CD4-positive, CD25-positive, alpha-beta regulatory T cell (primary cell): ENCODE data around the gene SLC5A1. TPM values are rescaled to one million over a fixed set of nuclear protein-coding genes. Genes with fewer than 3 reads are reported as not detected.

ENCODE experiments used
- ATAC-seq, 2 donors: fragments of 150-1000 bp; cut with Tn5 transposase; one replicate each; pipeline ENCODE4 v1.10.0; 2021; ENCODE audit warnings: low read depth in 2 of 2, moderate number of reproducible peaks in 2 of 2, moderate library complexity in 1 of 2
- DNase-seq, 3 donors: peaks; one replicate each; pipeline versions ENCODE4 v3.0.0 to v3.0.0-alpha.2; 2012 to 2022; ENCODE audit warnings: mixed read lengths in 1 of 3
- H3K27ac ChIP-seq: one replicate; pipeline ENCODE4 v1.7.0; 2013; ENCODE audit warnings: mild to moderate bottlenecking, low read length; ENCODE audit not compliant: insufficient read depth, poor library complexity, severe bottlenecking
- H3K27me3 ChIP-seq: one replicate; pipeline ENCODE4 v1.7.0; 2013; ENCODE audit warnings: low read length; ENCODE audit not compliant: control insufficient read depth, insufficient read depth
- H3K36me3 ChIP-seq: one replicate; pipeline ENCODE4 v1.7.0; 2013; ENCODE audit warnings: mild to moderate bottlenecking, low read length, moderate library complexity; ENCODE audit not compliant: control insufficient read depth, insufficient read depth
- H3K4me1 ChIP-seq: 2 replicates; pipeline ENCODE4 v1.7.0; 2013; ENCODE audit warnings: mild to moderate bottlenecking, low read length; ENCODE audit not compliant: insufficient read depth, control insufficient read depth, poor library complexity, severe bottlenecking
- H3K4me3 ChIP-seq: one replicate; pipeline ENCODE4 v1.7.0; 2013; ENCODE audit warnings: low read depth, mild to moderate bottlenecking, low read length, moderate library complexity
- H3K9me3 ChIP-seq, 2 experiments: 1 replicate in 1 of 2; 2 replicates in 1 of 2; pipeline ENCODE4 v1.7.0; 2013; ENCODE audit warnings: low read length in 2 of 2, mild to moderate bottlenecking in 1 of 2, moderate library complexity in 1 of 2; ENCODE audit not compliant: control insufficient read depth in 2 of 2
- H3K27ac Mint-ChIP-seq, 3 donors: one replicate each; pipeline ENCODE4 v1.8.0; 2020 to 2022; ENCODE audit warnings: mild to moderate bottlenecking in 3 of 3, mixed read lengths in 3 of 3, moderate library complexity in 2 of 3
- H3K27me3 Mint-ChIP-seq: one replicate; pipeline ENCODE4 v1.8.0; 2022; ENCODE audit warnings: mild to moderate bottlenecking, mixed read lengths
- H3K36me3 Mint-ChIP-seq: one replicate; pipeline ENCODE4 v1.8.0; 2020; ENCODE audit warnings: mixed read lengths
- H3K4me1 Mint-ChIP-seq, 4 donors: one replicate each; pipeline ENCODE4 v1.8.0; 2020 to 2022; ENCODE audit warnings: mixed read lengths in 4 of 4, mild to moderate bottlenecking in 1 of 4
- H3K4me3 Mint-ChIP-seq, 4 donors: one replicate each; pipeline ENCODE4 v1.8.0; 2020 to 2022; ENCODE audit warnings: mild to moderate bottlenecking in 4 of 4, mixed read lengths in 4 of 4, moderate library complexity in 3 of 4
- H3K9me3 Mint-ChIP-seq, 7 donors: one replicate each; pipeline ENCODE4 v1.8.0; 2020 to 2022; ENCODE audit warnings: mixed read lengths in 7 of 7, mild to moderate bottlenecking in 3 of 7, moderate library complexity in 2 of 7
- polyA plus RNA-seq, 4 donors: library from polyadenylated mRNA; unstranded; fragments of 300-500 nt; fragmentation: Illumina TruSeq; gene quantifications; one replicate each; pipeline ENCODE4 v1.2.3, GENCODE V29; 2021
- total RNA-seq: library from RNA; stranded (reverse); gene quantifications from one replicate; pipeline ENCODE4 v1.2.3, GENCODE V29; 2022

The SLC5A1 gene
- not detected for total RNA-seq
- not detected for polyA plus RNA-seq

GRCh38 chr22:32042924-32043323 is at the start of gene SLC5A1:
TSS of gene SLC5A1 (plus strand) at chr22:32043261. CDS start at chr22:32043282, 21 bp downstream.
- Mint-ChIP-seq H3K4me1 (no peaks in the 10 kb centered on the region), H3K9me3 (peaks cover 0 to 3% (median 0%) of the 10 kb centered on the region in 7 donors), H3K36me3 (no peaks in the 10 kb centered on the region), H3K27ac (no peak within 1 kb of the TSS), H3K4me3 (no peak within 1 kb of the TSS), H3K27me3 (peaks cover 41% of the 10 kb centered on the region)
- DNase-seq (no peak), ATAC-seq (no peak)
- Histone ChIP-seq H3K27ac (no peak within 1 kb of the TSS), H3K9me3 (no peaks in the 10 kb centered on the region), H3K36me3 (no peaks in the 10 kb centered on the region), H3K4me1 (no peaks in the 10 kb centered on the region), H3K4me3 (no peak within 1 kb of the TSS), H3K27me3 (peaks cover 4% of the 10 kb centered on the region)

- DNase-seq = no peak
- no peaks in the 10 kb centered on the region for H3K9me3 ChIP-seq
- no peaks in the 10 kb centered on the region for H3K36me3 Mint-ChIP-seq
- H3K27me3 ChIP-seq = peaks cover 5% of the 10 kb centered on the region
- no peaks in the 10 kb centered on the region for H3K36me3 ChIP-seq
- ATAC-seq = no peak
- H3K27ac ChIP-seq = no peak overlapping the region
- H3K4me1 ChIP-seq = no peaks in the 10 kb centered on the region
- H3K4me1 Mint-ChIP-seq = no peaks in the 10 kb centered on the region
- H3K27me3 Mint-ChIP-seq = peaks cover 39% of the 10 kb centered on the region
- no peak overlapping the region for H3K27ac Mint-ChIP-seq
- H3K4me3 Mint-ChIP-seq = no peak overlapping the region
- peaks cover 0 to 2% (median 0%) of the 10 kb centered on the region in 7 donors for H3K9me3 Mint-ChIP-seq
- no peak overlapping the region for H3K4me3 ChIP-seq
Measured at GRCh38 chr22:31995046-31995445, 48.0 kb upstream of the SLC5A1 start.

GRCh38 chr22:31995807-31996206 is 47.3 kb upstream of the SLC5A1 start:
- no peaks in the 10 kb centered on the region for H3K4me1 ChIP-seq
- no peak overlapping the region for H3K27ac ChIP-seq
- Mint-ChIP-seq H3K36me3 (no peaks in the 10 kb centered on the region), H3K27me3 (peaks cover 37% of the 10 kb centered on the region), H3K4me1 (no peaks in the 10 kb centered on the region), H3K27ac (no peak overlapping the region), H3K4me3 (no peak overlapping the region), H3K9me3 (peaks cover 0 to 2% (median 0%) of the 10 kb centered on the region in 7 donors)
- peaks cover 1% of the 10 kb centered on the region for H3K27me3 ChIP-seq
- no peak overlapping the region for H3K4me3 ChIP-seq
- no peaks in the 10 kb centered on the region for H3K36me3 ChIP-seq
- DNase-seq (no peak), ATAC-seq (no peak)
- no peaks in the 10 kb centered on the region for H3K9me3 ChIP-seq

GRCh38 chr22:31998784-31999385 is 44.2 kb upstream of the SLC5A1 start:
- H3K36me3 Mint-ChIP-seq = no peaks in the 10 kb centered on the region
- H3K27ac Mint-ChIP-seq = no peak overlapping the region
- H3K27me3 ChIP-seq = peaks cover 1% of the 10 kb centered on the region
- H3K4me3 Mint-ChIP-seq = no peak overlapping the region
- H3K36me3 ChIP-seq = no peaks in the 10 kb centered on the region
- DNase-seq (no peak), ATAC-seq (no peak)
- no peaks in the 10 kb centered on the region for H3K9me3 ChIP-seq
- peaks cover 0 to 2% (median 0%) of the 10 kb centered on the region in 7 donors for H3K9me3 Mint-ChIP-seq
- no peak overlapping the region for H3K27ac ChIP-seq
- H3K4me3 ChIP-seq = no peak overlapping the region
- no peaks in the 10 kb centered on the region for H3K4me1 ChIP-seq
- H3K27me3 Mint-ChIP-seq = peaks cover 38% of the 10 kb centered on the region
- H3K4me1 Mint-ChIP-seq = no peaks in the 10 kb centered on the region

GRCh38 chr22:32000181-32000580 is 42.9 kb upstream of the SLC5A1 start:
- no peak for DNase-seq

GRCh38 chr22:32005453-32005852 is 37.6 kb upstream of the SLC5A1 start:
- Mint-ChIP-seq H3K27ac (no peak overlapping the region), H3K27me3 (peaks cover 25% of the 10 kb centered on the region), H3K4me1 (no peaks in the 10 kb centered on the region), H3K9me3 (peaks cover 0 to 5% (median 0%) of the 10 kb centered on the region in 7 donors), H3K36me3 (no peaks in the 10 kb centered on the region), H3K4me3 (no peak overlapping the region)
- H3K4me1 ChIP-seq = no peaks in the 10 kb centered on the region
- no peaks in the 10 kb centered on the region for H3K9me3 ChIP-seq
- no peak overlapping the region for H3K27ac ChIP-seq
- H3K36me3 ChIP-seq = no peaks in the 10 kb centered on the region
- no peak overlapping the region for H3K4me3 ChIP-seq
- ATAC-seq = no peak
- no peak for DNase-seq
- no peaks in the 10 kb centered on the region for H3K27me3 ChIP-seq

More at GRCh38 chr22:32000181-32000580, 42.9 kb upstream of the SLC5A1 start:
- Mint-ChIP-seq H3K27ac (no peak overlapping the region), H3K9me3 (peaks cover 0 to 2% (median 0%) of the 10 kb centered on the region in 7 donors), H3K4me3 (no peak overlapping the region), H3K36me3 (no peaks in the 10 kb centered on the region), H3K27me3 (peaks cover 35% of the 10 kb centered on the region), H3K4me1 (no peaks in the 10 kb centered on the region)
- Histone ChIP-seq H3K4me3 (no peak overlapping the region), H3K9me3 (no peaks in the 10 kb centered on the region), H3K36me3 (no peaks in the 10 kb centered on the region), H3K4me1 (no peaks in the 10 kb centered on the region), H3K27ac (no peak overlapping the region), H3K27me3 (peaks cover 1% of the 10 kb centered on the region)
- ATAC-seq = no peak

- no peak for ATAC-seq
Measured at GRCh38 chr22:32013200-32013599, 29.9 kb upstream of the SLC5A1 start.

GRCh38 chr22:32016081-32016480 is 27.0 kb upstream of the SLC5A1 start:
- H3K4me1 Mint-ChIP-seq = no peaks in the 10 kb centered on the region

More at GRCh38 chr22:32013200-32013599, 29.9 kb upstream of the SLC5A1 start:
- no peak for DNase-seq
- Histone ChIP-seq H3K9me3 (peaks cover 9 to 21% of the 10 kb centered on the region in 2 experiments), H3K36me3 (no peaks in the 10 kb centered on the region), H3K4me1 (no peaks in the 10 kb centered on the region), H3K4me3 (no peak overlapping the region), H3K27ac (no peak overlapping the region), H3K27me3 (peaks cover 2% of the 10 kb centered on the region)
- peaks cover 0 to 33% (median 13%) of the 10 kb centered on the region in 7 donors for H3K9me3 Mint-ChIP-seq
- H3K36me3 Mint-ChIP-seq = peaks cover 6% of the 10 kb centered on the region
- H3K27me3 Mint-ChIP-seq = peaks cover 4% of the 10 kb centered on the region
- H3K4me3 Mint-ChIP-seq = no peak overlapping the region
- no peaks in the 10 kb centered on the region for H3K4me1 Mint-ChIP-seq
- H3K27ac Mint-ChIP-seq = no peak overlapping the region

More at GRCh38 chr22:32016081-32016480, 27.0 kb upstream of the SLC5A1 start:
- DNase-seq (no peak), ATAC-seq (no peak)
- Histone ChIP-seq H3K36me3 (no peaks in the 10 kb centered on the region), H3K4me1 (no peaks in the 10 kb centered on the region), H3K9me3 (peaks cover 9 to 21% of the 10 kb centered on the region in 2 experiments), H3K4me3 (no peak overlapping the region), H3K27me3 (peaks cover 5% of the 10 kb centered on the region), H3K27ac (no peak overlapping the region)
- peaks cover 0 to 29% (median 15%) of the 10 kb centered on the region in 7 donors for H3K9me3 Mint-ChIP-seq
- H3K36me3 Mint-ChIP-seq = peaks cover 6% of the 10 kb centered on the region
- H3K27me3 Mint-ChIP-seq = peaks cover 17% of the 10 kb centered on the region
- H3K27ac Mint-ChIP-seq = no peak overlapping the region
- H3K4me3 Mint-ChIP-seq = no peak overlapping the region
